ENCODE results near the gene A4GALT.

GRCh38 chr22:42699976-42700352 is 20.7 kb downstream of the A4GALT start:
- TF ChIP-seq SP1 (IDR thresholded peaks at IDR 0.05) (no peak), SUZ12 (IDR thresholded peaks at IDR 0.05) (no peak), TARDBP (IDR thresholded peaks at IDR 0.05) (no peak), CTBP1 (IDR thresholded peaks at IDR 0.05; ENCODE audit: borderline replicate concordance) (no peak), PKNOX1 (IDR thresholded peaks at IDR 0.05) (no peak)

Measured in HEK293T (cell line).